ENCODE measurements around the gene HOXA4.

HOXA4 gene

DNA sequence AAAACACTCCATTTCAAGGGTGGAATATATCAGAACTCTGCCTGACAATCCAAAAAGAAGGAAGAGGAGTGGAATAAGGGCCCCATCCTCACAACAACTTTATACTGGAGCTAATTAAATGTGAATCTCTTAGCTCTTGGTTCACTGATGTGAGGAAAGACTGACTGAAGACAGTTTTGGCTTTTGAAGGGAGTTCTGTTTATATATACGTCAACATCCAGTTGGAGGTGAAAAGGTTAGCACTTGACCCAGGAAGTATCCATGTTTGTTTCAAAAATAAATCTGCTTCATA is 37.8 kb downstream of the HOXA4 start:
- DNase-seq (ENCODE audit: low spot score): no peak

DNA sequence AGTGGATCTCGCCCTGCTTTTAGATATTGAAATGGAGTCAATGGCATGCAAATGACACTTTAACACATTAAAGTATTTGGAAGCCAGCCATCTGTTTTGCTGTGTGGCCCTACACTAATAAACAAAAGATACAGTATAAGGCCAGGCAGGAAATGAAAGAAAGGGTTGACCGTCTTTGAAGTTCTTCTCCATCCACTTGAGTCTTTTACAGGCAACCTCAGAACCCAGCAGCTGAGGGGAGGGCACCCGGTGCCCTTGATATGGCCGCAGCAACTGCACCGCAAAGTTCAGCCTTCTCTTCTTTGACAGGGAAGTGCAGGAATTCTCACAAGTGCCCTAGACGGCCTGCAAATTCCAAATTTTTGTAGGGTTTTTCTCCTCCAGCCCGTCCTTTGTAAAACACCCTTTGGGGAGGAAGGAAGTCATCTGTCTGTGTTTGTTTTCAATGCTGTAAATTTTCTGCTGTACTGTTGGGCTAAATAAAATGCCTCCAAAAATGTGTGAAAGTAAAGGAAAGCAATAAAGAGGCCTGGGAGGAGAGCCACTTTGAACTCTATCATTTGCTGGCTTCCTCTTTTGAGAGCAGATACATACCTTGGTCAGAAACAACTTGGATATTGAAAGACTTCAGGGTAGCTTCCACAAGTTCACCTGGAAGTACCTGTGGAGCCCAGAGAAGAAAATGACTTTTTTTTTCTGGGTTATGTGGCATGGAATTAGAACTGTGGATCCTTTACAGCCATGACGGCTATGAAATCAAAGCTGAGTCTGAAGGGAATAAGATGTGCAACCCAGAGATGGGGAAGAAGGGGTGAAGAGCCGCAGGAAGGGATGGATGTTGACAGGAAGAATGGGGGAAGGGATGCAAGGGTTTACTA is 38.4 kb downstream of the HOXA4 start:
- DNase-seq (ENCODE audit: low spot score): no peak

GRCh38 chr7:27091105-27091504 is 39.5 kb downstream of the HOXA4 start:
- DNase-seq (ENCODE audit: low spot score): no peak

DNA sequence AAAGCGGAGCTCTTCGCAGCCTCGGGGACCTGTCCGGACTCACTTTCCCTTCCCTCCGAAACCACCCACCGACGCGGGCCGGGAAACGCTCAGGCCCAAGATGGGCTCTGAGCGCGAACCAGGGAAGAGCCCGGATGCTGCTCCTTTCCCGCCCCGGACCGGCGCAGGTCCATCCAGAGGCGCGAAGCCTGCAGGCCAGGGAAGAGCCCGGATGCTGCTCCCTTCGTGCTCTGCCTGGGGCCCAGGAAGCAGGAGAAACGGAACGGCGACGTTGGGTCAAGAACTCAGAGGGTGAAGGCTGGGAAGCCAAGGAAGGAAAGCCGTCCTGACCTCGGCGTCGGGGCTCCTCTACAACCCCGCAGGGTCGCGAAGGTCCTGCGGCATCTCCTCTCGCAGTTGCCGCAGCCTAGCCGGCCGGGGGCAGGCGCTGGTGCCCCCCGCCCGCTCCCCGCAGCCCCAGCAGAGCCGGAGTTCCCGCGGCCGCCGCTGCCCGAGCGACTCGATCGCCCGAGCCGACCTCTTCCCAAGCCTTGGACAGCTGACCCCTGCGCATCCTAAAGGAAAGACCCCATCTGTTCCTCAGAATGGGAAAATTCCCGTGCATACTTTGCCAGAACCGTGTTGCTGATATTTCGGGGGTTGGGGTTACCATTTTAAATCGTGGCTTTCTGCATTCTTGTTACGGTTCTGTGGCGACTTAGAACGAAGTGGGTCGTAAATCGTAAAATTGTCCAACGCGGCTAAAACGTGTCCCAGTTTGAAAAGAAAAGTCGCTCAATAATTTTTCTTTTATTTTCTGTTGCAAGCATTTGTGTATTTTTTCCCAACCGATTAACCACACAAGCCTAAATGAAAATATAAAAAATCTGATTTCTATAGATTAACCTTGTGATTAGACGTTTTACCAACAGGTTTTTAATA is 42.3 kb downstream of the HOXA4 start:
- DNase-seq (ENCODE audit: low spot score): no peak

- DNase-seq (ENCODE audit: low spot score): no peak
Observed at GRCh38 chr7:27083646-27084045, 46.9 kb downstream of the HOXA4 start.

- no peak for DNase-seq (ENCODE audit: low spot score)
Observed at GRCh38 chr7:27082171-27082570, 48.4 kb downstream of the HOXA4 start.

DNA sequence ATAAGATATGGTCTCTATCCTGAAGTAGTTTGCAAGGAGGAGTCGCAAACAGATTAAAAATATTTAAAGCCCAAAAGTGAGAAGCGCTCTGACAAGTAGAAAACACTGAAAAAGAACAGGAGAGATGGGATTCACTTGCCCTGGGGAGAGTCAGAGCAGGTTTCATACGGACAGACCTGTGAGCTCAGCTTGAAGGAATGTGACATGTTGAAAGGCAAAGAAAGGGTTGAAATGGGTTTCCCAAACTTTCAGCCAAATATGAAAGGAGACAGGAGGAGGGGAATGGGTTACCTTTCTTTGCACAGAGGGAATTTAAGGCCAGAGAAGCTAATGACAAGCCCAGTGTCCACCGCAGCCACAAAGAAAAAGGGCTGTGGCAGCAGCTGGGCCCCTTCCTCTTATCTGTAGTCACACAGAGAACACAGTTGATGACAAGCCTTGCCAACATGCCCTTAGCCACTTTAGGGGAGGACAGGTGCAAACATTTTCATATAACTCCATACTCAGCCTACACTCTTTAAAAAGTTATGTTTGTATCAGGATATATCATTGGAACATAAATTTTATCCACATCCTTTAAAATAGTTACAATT is 49.6 kb downstream of the HOXA4 start:
- DNase-seq (ENCODE audit: low spot score): no peak

DNA sequence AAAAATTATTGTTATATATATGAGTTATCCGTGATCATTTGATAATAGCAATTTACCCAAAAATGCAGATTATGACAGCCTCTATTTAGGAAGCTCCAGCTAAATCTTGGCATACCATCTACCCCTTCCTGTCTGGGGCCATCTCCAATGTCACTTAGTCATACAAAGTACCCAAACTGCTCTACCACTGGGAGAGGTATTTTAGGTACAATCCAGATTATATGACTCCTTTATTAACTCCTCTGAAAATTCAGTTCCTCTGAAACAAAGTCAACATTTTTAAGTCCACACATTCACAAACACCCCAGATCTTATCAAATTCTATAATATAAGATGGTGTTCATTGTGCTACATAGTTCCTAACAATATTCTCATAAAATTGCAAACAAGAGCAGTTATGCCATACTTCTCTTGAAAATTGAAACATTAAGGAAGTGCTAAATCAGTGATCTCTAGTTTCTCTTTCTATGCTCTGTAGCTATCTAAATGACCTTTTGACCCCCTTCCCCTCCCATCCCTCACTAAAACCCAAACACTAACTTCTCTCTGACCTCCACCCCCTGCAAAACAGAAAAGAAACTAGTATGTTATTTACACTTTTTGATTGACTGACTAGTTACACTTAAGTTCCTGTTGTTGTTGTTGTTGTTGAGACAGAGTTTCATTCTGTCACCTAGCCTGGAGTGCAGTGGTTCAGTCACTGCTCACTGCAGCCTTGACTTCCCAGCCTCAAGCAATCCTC is 51.2 kb downstream of the HOXA4 start:
- no peak for DNase-seq (ENCODE audit: low spot score)

GRCh38 chr7:27078616-27079233 is 51.8 kb downstream of the HOXA4 start:
- no peak for DNase-seq (ENCODE audit: low spot score)
